LNCaP clone FGC (cell line): Measurements from ENCODE around the gene EXOC6.

ENCODE experiments used
- DNase-seq: peaks from one replicate; pipeline ENCODE4 v3.0.0-alpha.2; 2011; ENCODE audit warnings: low read depth
- H3K4me3 ChIP-seq: 2 replicates; pipeline ENCODE4 v1.5.1; 2011; ENCODE audit warnings: mild to moderate bottlenecking, low read depth, low read length, control low read depth
- CTCF ChIP-seq: IDR thresholded peaks from 2 replicates; pipeline ENCODE4 v1.5.1; 2012; ENCODE audit warnings: mild to moderate bottlenecking; ENCODE audit not compliant: control insufficient read depth, insufficient read depth; ENCODE audit errors: extremely low read depth

Gene EXOC6

GRCh38 chr10:92961638-92962037 is 113.3 kb downstream of the EXOC6 start:
- DNase-seq: no peak
- no peak overlapping the region for H3K4me3 ChIP-seq
- no peak for TF ChIP-seq CTCF

- no peak overlapping the region for H3K4me3 ChIP-seq
- TF ChIP-seq CTCF: peak; percentile 48
- DNase-seq: peak; percentile 37
Observed at GRCh38 chr10:92965314-92965713, 117.0 kb downstream of the EXOC6 start.

- no peak overlapping the region for H3K4me3 ChIP-seq
- no peak for TF ChIP-seq CTCF
Observed at GRCh38 chr10:92967641-92968040, 119.3 kb downstream of the EXOC6 start.

GRCh38 chr10:92969151-92969550 is 120.8 kb downstream of the EXOC6 start:
- no peak for DNase-seq
- TF ChIP-seq CTCF: no peak
- no peak overlapping the region for H3K4me3 ChIP-seq

More at GRCh38 chr10:92967641-92968040, 119.3 kb downstream of the EXOC6 start:
- no peak for DNase-seq

GRCh38 chr10:92970301-92971070 is 122.2 kb downstream of the EXOC6 start:
- no peak overlapping the region for H3K4me3 ChIP-seq
- no peak for DNase-seq
- no peak for TF ChIP-seq CTCF

GRCh38 chr10:92972066-92972870 is 123.9 kb downstream of the EXOC6 start:
- no peak for DNase-seq
- no peak for TF ChIP-seq CTCF
- no peak overlapping the region for H3K4me3 ChIP-seq
